Mucosa of descending colon (tissue), 3 donors: ENCODE measurements around the gene FAM89A. TPM values are rescaled to one million over a fixed set of nuclear protein-coding genes. Genes with fewer than 3 reads are reported as not detected.

Experiments used
- ATAC-seq: fragments of 200-7000 bp; cut with Tn5 transposase; one replicate; pipeline ENCODE4 v1.9.1; 2020; ENCODE audit warnings: mild to moderate bottlenecking, moderate library complexity
- DNase-seq, 3 donors: peaks; one replicate each; pipeline ENCODE4 v3.0.0-alpha.2; 2020
- H3K36me3 ChIP-seq: fragments of 200-600 bp; one replicate; pipeline ENCODE4 v1.8.0; 2021; ENCODE audit warnings: low read depth, mild to moderate bottlenecking
- H3K4me1 ChIP-seq: fragments of 200-600 bp; one replicate; pipeline ENCODE4 v1.8.0; 2021; ENCODE audit warnings: low read depth, mild to moderate bottlenecking
- H3K4me3 ChIP-seq: fragments of 200-600 bp; one replicate; pipeline ENCODE4 v1.8.0; 2021; ENCODE audit warnings: mild to moderate bottlenecking
- H3K9me3 ChIP-seq: fragments of 200-600 bp; one replicate; pipeline ENCODE4 v1.8.0; 2021; ENCODE audit warnings: mild to moderate bottlenecking
- CTCF ChIP-seq: fragments of 200-600 bp; IDR thresholded peaks from one replicate; pipeline ENCODE4 v1.8.0; 2022; ENCODE audit warnings: antibody characterized with exemption, mild to moderate bottlenecking
- intact Hi-C, 2 donors: fragments of 100-400 bp; cut with DNase I in 1 of 2; cut with micrococcal nuclease in 1 of 2; formaldehyde crosslinking; loops; one replicate each; pipeline versions ENCODE4 v1.11.0 to v1.11.1; 2022; cut with DNase I, micrococcal nuclease
- long read RNA-seq, 2 donors: library from polyadenylated mRNA; unstranded; transcript quantifications; one replicate each; pipeline ENCODE4 v2.0.0, GENCODE V29; 2019 to 2021
- total RNA-seq, 3 donors: library from RNA; stranded (reverse); fragmentation: NEBNext Ultra II Directional in 2 of 3; extraction: Animal tissue kit (Norgen Biotek cat#: 25700) in 2 of 3; gene quantifications; one replicate each; pipeline versions ENCODE4 v1.2.1 to v1.2.4, GENCODE V29; 2021 to 2023
- donor health status: DM: no; HTN: no; CAD: no; lungs with moderate emphysema.
- donor health status: DM: no; HTN: no; CAD: no.
- donor health status: DM: no; HTN: yes; CAD: no.

Gene FAM89A
- total RNA-seq: 1 to 10 TPM; 2.2 to 4.4 (median 3.0) TPM
- long read RNA-seq, donor 1, transcript FAM89A-201 (2 exons, 1,495 nt): major isoform, 10 of 10 reads
- long read RNA-seq, donor 1, partial matches to known transcripts: 0 of 10 reads
- long read RNA-seq, donor 1, other reads (novel, unspliced or antisense): 0 of 10 reads
- long read RNA-seq, donor 2: 0 reads

GRCh38 chr1:231040019-231040799 lies at the start of gene FAM89A:
Gene FAM89A (minus strand): TSS chr1:231040254. CDS start chr1:231040211, 43 bp downstream.
- intact Hi-C loops: no loop called here

GRCh38 chr1:231084353-231084752 lies 44.3 kb upstream of the FAM89A start:
- TF ChIP-seq CTCF: no peak
- DNase-seq (no peak), ATAC-seq (no peak)
- intact Hi-C loops: no loop called here
- no peak overlapping the region for H3K4me3 ChIP-seq
- no peaks in the 10 kb centered on the region for H3K4me1 ChIP-seq
- no peaks in the 10 kb centered on the region for H3K9me3 ChIP-seq
- H3K36me3 ChIP-seq: no peaks in the 10 kb centered on the region

More at GRCh38 chr1:231040019-231040799, at the start of gene FAM89A:
- no peak for TF ChIP-seq CTCF
- Histone ChIP-seq H3K4me1 (peaks cover 8% of the 10 kb centered on the region), H3K9me3 (no peaks in the 10 kb centered on the region), H3K36me3 (no peaks in the 10 kb centered on the region), H3K4me3 (peak within 1 kb of the TSS; percentile 42)
- ATAC-seq: peak; percentile 88
- peak; percentile 73 to 79 (median 79) for DNase-seq

- intact Hi-C loops: no loop called here
- ATAC-seq (no peak), DNase-seq (no peak)
- no peak for TF ChIP-seq CTCF
- Histone ChIP-seq H3K4me3 (no peak overlapping the region), H3K4me1 (no peaks in the 10 kb centered on the region), H3K36me3 (no peaks in the 10 kb centered on the region), H3K9me3 (no peaks in the 10 kb centered on the region)
Measured at GRCh38 chr1:231079163-231079562, 39.1 kb upstream of the FAM89A start.

GRCh38 chr1:231078250-231078649 lies 38.2 kb upstream of the FAM89A start:
- no peak for ATAC-seq
- intact Hi-C loops: no loop called here
- Histone ChIP-seq H3K36me3 (no peaks in the 10 kb centered on the region), H3K9me3 (no peaks in the 10 kb centered on the region), H3K4me3 (no peak overlapping the region), H3K4me1 (no peaks in the 10 kb centered on the region)
- DNase-seq: no peak
- no peak for TF ChIP-seq CTCF

GRCh38 chr1:231076802-231077201 lies 36.7 kb upstream of the FAM89A start:
- Histone ChIP-seq H3K36me3 (no peaks in the 10 kb centered on the region), H3K4me3 (no peak overlapping the region), H3K9me3 (no peaks in the 10 kb centered on the region), H3K4me1 (no peaks in the 10 kb centered on the region)
- no peak for ATAC-seq
- intact Hi-C loops: no loop called here
- DNase-seq: no peak
- no peak for TF ChIP-seq CTCF
